A549 (cell line): Measurements from ENCODE around the gene MYH9.

ENCODE experiments used
- CHD2 ChIP-seq: fragments of 150-350 bp; IDR thresholded peaks from 2 replicates; pipeline ENCODE4 v1.6.1; 2014; ENCODE audit warnings: low read length; ENCODE audit not compliant: partially characterized antibody
- CTCF ChIP-seq: fragments of >200 bp; sonication (Bioruptor Twin); formaldehyde crosslinking; IDR thresholded peaks from 3 replicates; pipeline ENCODE4 v1.5.1; 2016
- HEYL ChIP-seq: fragments of 250-450 bp; sonication (Bioruptor Pico); IDR thresholded peaks from 2 replicates; pipeline ENCODE4 v1.8.0; 2021; ENCODE audit warnings: mild to moderate bottlenecking, moderate library complexity
- PHF8 ChIP-seq: fragments of 200-600 bp; sonication (generic); IDR thresholded peaks from 2 replicates; pipeline ENCODE4 v1.6.1; 2016; ENCODE audit warnings: low read depth, mild to moderate bottlenecking, antibody characterized with exemption, moderate library complexity, borderline replicate concordance
- POLR2A ChIP-seq: IDR thresholded peaks from 2 replicates; pipeline ENCODE4 v1.6.1; 2012; ENCODE audit warnings: mild to moderate bottlenecking, low read length

- TF ChIP-seq CTCF (no peak), POLR2A (no peak), CHD2 (no peak), PHF8 (no peak), HEYL (CRISPR knock-in tag) (no peak)
Measured at GRCh38 chr22:36378869-36379217, 8.9 kb downstream of the MYH9 start.
